Adipocyte (in vitro differentiated cells): ENCODE data around the gene CCDC88C.
"Not testable (repeated sequence)": the region's sequence is repeated elsewhere in the genome, so short reads cannot be mapped to it uniquely, and the experiment has no call there.

Source experiments
- DNase-seq: peaks from one replicate; pipeline ENCODE4 v3.0.0-alpha.2; 2015; ENCODE audit warnings: low read depth
- H3K27me3 ChIP-seq: replicated peaks from 2 replicates; pipeline ENCODE4 v1.7.0; 2013; ENCODE audit warnings: mild to moderate bottlenecking, low read length, moderate library complexity; ENCODE audit not compliant: control insufficient read depth, insufficient read depth
- H3K36me3 ChIP-seq: 2 replicates; pipeline ENCODE4 v1.7.0; 2013; ENCODE audit warnings: low read length, mild to moderate bottlenecking, moderate library complexity; ENCODE audit not compliant: control insufficient read depth, insufficient read depth, severe bottlenecking
- H3K4me1 ChIP-seq: 2 replicates; pipeline ENCODE4 v1.7.0; 2013; ENCODE audit warnings: mild to moderate bottlenecking, low read length, moderate library complexity; ENCODE audit not compliant: control insufficient read depth, insufficient read depth
- H3K4me3 ChIP-seq: 2 replicates; pipeline ENCODE4 v1.7.0; 2013; ENCODE audit warnings: mild to moderate bottlenecking, low read length, moderate library complexity
- H3K9ac ChIP-seq: 2 replicates; pipeline ENCODE4 v1.7.0; 2013; ENCODE audit warnings: mild to moderate bottlenecking, low read length, moderate library complexity
- H3K9me3 ChIP-seq: 2 replicates; pipeline ENCODE4 v1.7.0; 2013; ENCODE audit warnings: mild to moderate bottlenecking, low read length, moderate library complexity; ENCODE audit not compliant: control insufficient read depth

CCDC88C gene

DNA sequence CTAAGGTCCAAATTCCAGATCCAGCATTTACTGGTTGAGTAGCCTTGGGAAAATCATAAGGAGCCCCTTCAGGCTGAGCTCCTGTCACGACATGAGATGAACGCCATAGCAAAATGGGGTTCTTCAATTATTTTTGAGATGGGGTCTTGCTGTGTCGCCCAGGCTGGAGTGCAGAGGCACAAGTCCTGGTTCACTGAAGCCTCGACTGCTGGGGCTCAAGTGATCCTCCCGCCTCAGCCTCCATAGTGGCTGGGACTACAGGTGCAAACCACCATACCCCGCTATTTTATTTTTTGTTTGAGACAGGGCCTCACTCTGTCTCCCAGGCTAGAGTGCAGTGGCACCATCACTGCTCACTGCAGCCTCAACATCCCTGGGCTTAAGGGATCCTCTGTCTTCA is 147.4 kb downstream of the CCDC88C start:
- Histone ChIP-seq H3K9ac (no peak overlapping the region), H3K27me3 (peaks cover 3% of the 10 kb centered on the region), H3K4me1 (peaks cover 15% of the 10 kb centered on the region), H3K36me3 (no peaks in the 10 kb centered on the region), H3K9me3 (no peaks in the 10 kb centered on the region), H3K4me3 (no peak overlapping the region)
- no peak for DNase-seq

DNA sequence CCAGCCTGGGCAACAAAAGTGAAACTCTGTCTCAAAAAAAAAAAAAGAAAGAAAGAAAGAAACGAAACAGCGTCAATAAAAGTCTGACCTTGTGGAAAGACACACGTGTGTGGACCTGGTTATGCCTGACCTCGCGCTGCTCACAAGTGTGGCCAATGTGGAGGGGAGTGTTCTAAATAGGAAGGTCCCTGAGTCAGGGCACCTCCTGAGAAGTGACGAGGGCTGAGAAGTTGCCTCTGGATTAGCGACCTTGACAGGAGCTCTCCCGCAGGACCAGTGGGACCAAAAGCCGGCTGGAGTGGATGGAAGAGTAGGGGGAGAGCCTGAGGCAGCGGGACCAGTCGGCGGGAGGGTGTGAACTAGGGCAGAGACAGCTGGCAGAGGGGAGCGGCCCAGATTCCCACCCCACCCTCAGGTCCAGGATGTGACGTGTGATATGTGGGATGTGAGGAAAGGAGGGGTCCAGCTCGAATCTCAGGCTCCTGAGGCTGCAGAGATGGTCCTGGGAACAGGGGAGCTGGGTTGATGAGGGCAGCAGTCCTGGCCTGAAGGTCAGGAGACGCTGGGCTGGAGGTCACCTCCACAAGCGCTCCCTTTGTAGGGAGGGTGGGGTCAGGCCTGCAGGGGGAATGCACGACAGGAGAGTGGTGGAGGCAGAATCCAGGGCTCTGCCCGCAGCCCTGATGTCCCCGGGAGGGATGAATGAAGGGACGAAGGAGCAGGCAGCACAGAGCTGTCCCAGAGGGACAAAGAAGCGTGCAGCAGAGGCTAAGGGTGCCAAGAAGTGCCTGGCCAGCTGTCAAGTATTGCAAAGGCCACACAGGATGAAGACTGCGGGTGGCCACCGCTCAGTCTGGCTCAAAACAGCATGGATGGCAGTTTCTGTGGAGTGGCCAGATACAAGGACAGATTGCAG is 148.3 kb downstream of the CCDC88C start:
- Histone ChIP-seq H3K9me3 (no peaks in the 10 kb centered on the region), H3K9ac (no peak overlapping the region), H3K27me3 (peaks cover 3% of the 10 kb centered on the region), H3K36me3 (no peaks in the 10 kb centered on the region), H3K4me3 (peak overlapping the region; percentile 58), H3K4me1 (peaks cover 15% of the 10 kb centered on the region)
- no peak for DNase-seq

DNA sequence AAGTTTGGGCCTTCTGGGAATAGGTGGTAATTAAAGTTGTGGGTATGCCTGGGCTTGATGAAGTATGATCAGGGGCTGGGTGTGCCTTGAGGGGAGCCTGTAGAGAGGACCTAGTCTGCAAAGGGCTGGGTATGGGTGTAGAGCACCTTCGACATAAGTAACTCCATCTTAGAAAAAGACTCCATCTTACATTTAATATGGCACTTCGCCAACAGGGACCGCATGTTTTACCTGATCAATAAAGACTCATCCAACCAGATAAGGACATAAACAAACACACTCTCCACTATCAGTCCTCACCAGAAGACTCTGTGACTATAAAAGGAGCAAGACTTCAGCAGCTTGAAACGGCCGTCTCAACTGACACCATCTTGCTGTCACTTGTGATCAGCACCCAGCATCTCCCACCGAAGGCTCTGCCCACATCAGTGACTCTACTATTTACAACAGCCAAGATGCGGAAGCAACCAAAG is 149.6 kb downstream of the CCDC88C start:
- Histone ChIP-seq H3K4me3 (no peak overlapping the region), H3K27me3 (peaks cover 3% of the 10 kb centered on the region), H3K9me3 (no peaks in the 10 kb centered on the region), H3K36me3 (no peaks in the 10 kb centered on the region), H3K4me1 (peaks cover 15% of the 10 kb centered on the region), H3K9ac (no peak overlapping the region)
- DNase-seq = no peak

DNA sequence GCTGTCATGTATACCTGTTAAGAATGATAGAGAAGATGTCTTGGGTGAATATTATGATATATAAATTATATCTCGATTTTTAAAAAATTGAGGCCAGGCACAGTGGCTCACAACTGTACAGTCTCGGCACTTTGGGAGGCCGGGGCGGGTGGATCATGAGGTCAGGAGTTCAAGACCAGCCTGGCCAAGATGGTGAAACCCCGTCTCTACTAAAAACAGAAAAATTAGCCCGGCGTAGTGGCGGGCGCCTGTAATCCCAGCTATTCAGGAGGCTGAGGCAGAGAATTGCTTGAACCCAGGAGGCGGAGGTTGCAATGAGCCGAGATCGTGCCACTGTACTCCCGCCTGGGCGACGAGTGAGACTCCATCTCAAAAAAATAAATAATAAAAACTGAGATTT is 151.3 kb downstream of the CCDC88C start:
- H3K27me3 ChIP-seq, H3K9me3 ChIP-seq, H3K36me3 ChIP-seq, H3K9ac ChIP-seq, DNase-seq, H3K4me3 ChIP-seq: not testable (repeated sequence)
- H3K4me1 ChIP-seq = peaks cover 15% of the 10 kb centered on the region

DNA sequence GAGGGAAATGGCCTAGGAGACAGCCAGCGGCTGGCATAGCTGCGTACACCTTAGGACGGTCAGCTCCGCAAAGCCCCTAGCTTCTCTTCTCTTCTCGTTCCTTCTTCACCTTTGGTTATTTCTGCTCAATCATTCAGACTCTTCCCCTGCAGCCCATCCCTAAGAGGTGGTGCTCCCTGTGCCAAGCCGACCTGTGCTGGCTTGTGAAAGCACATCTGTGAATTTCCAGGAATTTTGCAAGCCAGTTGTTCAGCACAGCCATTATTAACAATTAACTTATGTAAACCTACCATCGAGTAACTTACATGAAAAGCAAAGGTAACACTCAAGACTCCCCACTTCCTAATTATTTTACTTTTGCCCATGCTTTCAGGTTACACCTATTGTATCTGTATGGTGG is 152.2 kb downstream of the CCDC88C start:
- Histone ChIP-seq H3K27me3 (peaks cover 1% of the 10 kb centered on the region), H3K4me1 (peaks cover 15% of the 10 kb centered on the region), H3K4me3 (no peak overlapping the region), H3K36me3 (no peaks in the 10 kb centered on the region), H3K9me3 (no peaks in the 10 kb centered on the region), H3K9ac (no peak overlapping the region)
- DNase-seq = no peak

DNA sequence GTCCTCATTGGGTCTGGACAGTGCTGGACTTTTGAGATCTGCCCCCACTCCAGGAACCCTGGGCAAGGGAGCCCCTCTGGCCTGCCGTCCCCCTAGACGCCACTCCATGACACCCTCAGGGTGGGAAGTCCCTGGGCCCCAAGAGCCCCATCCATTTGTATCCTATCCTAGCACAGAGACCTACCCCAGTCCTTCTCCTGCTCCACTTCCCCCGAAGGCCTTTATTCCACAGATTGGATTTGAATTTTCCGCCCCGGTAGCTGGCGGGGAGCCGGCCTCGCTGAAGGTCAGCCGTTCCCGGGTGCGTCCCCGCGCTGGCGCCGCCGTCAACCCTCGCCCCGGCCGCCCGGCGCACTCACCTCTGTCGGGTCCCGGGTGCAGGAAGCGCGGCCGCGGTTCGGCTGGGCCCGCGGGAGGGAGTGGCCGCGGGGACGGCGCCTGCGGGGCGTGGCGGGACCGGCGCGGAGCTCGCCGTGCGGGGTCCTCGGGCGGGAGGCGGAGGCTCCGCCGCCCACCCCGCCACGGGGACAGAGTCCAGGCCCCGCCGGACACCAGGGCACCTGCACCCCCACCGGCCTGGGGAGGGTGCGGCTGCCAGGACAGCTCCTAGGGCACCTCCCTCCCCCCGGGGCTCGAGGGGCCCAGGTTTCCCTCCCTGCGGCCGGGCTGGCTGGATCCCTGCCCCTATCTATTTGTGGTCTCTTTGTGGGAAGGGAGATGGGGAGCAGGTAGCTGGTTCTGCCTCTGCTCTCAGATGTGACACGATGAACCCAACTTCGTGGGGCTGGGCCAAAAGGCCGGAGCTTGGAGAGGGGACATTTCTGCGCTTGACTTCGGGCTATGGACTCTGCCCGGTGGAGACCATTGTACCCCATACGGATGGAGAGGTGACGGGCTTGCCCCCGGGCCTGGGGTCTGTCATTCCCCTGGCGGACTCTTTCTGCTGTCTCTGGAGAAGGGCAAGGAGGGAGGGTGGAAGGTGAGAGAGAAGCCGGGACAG is 153.2 kb downstream of the CCDC88C start:
- H3K36me3 ChIP-seq = no peaks in the 10 kb centered on the region
- H3K9me3 ChIP-seq = no peaks in the 10 kb centered on the region
- peak; percentile 38 for DNase-seq
- peaks cover 5% of the 10 kb centered on the region for H3K4me1 ChIP-seq
- H3K9ac ChIP-seq = peak overlapping the region; percentile 47
- H3K4me3 ChIP-seq = peak overlapping the region; percentile 62
- no peaks in the 10 kb centered on the region for H3K27me3 ChIP-seq

DNA sequence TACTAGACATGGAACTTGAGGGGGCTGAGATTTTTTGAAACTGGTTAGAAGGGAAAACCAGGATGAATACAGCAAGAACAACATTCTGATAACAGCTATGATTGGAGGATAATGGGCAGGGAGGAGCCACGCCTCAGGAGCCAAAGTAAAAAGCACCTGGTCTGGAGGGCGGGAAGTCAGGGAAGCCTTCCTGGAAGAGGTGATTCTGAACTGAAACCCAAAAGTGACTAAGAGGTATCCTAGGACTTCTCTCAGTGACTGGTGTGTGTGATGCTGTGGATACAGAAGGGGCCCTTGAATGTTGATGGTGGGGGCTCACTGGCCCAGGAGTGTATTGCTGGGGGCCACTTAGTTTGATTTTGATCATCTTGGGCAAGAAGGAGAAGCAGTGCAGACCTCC is 154.3 kb downstream of the CCDC88C start:
- DNase-seq = no peak
- no peak overlapping the region for H3K9ac ChIP-seq
- no peaks in the 10 kb centered on the region for H3K36me3 ChIP-seq
- H3K4me3 ChIP-seq = no peak overlapping the region
- H3K4me1 ChIP-seq = no peaks in the 10 kb centered on the region
- H3K9me3 ChIP-seq = no peaks in the 10 kb centered on the region
- H3K27me3 ChIP-seq = no peaks in the 10 kb centered on the region

DNA sequence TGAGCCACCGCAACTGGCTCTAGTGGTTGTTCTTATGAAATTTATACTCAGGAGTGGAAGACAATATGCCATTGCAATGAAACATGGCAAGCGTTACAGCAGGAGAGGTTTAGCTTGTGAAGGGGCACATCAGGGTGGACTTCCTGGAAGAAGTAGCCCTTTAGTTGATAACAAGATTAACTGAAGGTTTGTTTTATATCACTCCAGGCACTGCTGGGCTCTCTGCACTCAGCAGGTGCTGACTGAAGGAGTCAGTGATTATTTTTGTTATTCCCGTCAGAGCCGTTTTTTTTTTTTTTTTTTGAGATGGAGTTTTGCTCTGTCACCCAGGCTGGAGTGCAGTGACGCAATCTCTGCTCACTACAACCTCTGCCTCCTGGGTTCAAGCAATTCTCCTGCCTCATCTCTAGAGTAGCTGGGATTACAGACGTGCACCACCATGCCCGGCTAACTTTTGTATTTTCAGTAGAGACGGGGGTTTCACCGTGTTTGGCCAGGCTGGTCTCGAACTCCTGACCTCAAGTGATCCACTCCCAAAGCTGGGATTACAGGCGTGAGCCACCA is 155.6 kb downstream of the CCDC88C start:
- Histone ChIP-seq H3K9ac (no peak overlapping the region), H3K27me3 (no peaks in the 10 kb centered on the region), H3K4me1 (no peaks in the 10 kb centered on the region), H3K9me3 (no peaks in the 10 kb centered on the region), H3K36me3 (no peaks in the 10 kb centered on the region), H3K4me3 (no peak overlapping the region)
- no peak for DNase-seq

DNA sequence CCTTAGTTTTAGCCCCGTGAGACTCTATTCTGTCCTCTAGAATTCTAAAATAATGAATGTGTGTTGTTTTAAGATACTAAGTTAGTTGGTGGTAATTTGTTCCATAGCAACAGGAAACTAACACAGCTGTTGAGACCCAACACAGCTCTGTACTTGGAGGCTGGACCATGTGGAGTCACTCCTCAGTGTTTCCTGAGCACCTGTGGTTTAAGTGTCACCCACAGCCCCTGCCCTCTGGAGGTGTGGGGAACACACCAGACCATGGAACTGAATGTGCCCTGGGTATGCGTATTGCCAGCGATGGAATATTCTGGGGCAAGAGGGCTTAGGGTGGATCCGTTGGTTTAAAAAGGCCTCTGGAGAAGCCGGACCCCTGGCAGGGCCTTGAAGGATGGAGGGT is 156.5 kb downstream of the CCDC88C start:
- H3K9ac ChIP-seq = no peak overlapping the region
- H3K9me3 ChIP-seq = no peaks in the 10 kb centered on the region
- DNase-seq = no peak
- H3K4me1 ChIP-seq = no peaks in the 10 kb centered on the region
- no peaks in the 10 kb centered on the region for H3K27me3 ChIP-seq
- no peak overlapping the region for H3K4me3 ChIP-seq
- no peaks in the 10 kb centered on the region for H3K36me3 ChIP-seq

DNA sequence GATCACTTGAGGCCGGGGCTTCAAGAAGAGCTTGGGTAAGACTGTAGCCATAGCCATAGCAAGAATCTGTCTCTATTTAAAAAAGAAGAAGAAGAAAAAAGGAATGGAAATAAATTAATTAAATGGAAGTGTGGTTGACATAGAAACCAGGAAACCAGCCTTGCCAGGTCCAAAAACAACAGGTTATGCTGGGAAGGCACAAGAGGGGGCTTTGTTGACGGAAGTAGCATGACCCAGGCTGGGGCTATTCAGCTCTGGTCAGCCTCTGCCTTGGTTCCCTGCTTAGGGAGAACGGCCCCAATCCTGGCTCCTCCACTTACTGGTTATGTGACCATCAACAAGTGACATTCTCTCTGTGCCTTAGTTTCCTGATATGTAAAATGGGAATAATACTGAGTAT is 158.7 kb downstream of the CCDC88C start:
- Histone ChIP-seq H3K4me1 (no peaks in the 10 kb centered on the region), H3K9ac (no peak overlapping the region), H3K9me3 (no peaks in the 10 kb centered on the region), H3K27me3 (no peaks in the 10 kb centered on the region), H3K36me3 (no peaks in the 10 kb centered on the region), H3K4me3 (no peak overlapping the region)
- no peak for DNase-seq
